Upper lobe of left lung (tissue), 6 donors: ENCODE measurements around the gene ANKS1A. TPM values are rescaled to one million over a fixed set of nuclear protein-coding genes. Genes with fewer than 3 reads are reported as not detected.
A peak's percentile ranks its signal among the peaks of the same experiment; 100 is the strongest.

Experiments
- ATAC-seq, 2 donors: fragments of 200-7000 bp; cut with Tn5 transposase; one replicate each; pipeline ENCODE4 v1.9.1; 2022; ENCODE audit warnings: mild to moderate bottlenecking in 2 of 2, moderate library complexity in 2 of 2; ENCODE audit not compliant: low FRiP score in 2 of 2
- DNase-seq, 2 donors: peaks; one replicate each; pipeline ENCODE4 v3.0.0-alpha.2; 2019 to 2020
- H3K27ac ChIP-seq, 4 donors: fragments of 200-600 bp; sonication (generic); one replicate each; pipeline ENCODE4 v1.5.1; 2016 to 2019
- H3K27me3 ChIP-seq, 4 donors: fragments of 200-600 bp; sonication (generic); one replicate each; pipeline ENCODE4 v1.5.1; 2017 to 2019
- H3K36me3 ChIP-seq, 4 donors: fragments of 200-600 bp; sonication (generic); one replicate each; pipeline ENCODE4 v1.5.1; 2016 to 2019
- H3K4me1 ChIP-seq, 4 donors: fragments of 200-600 bp; sonication (generic); one replicate each; pipeline ENCODE4 v1.5.1; 2018 to 2019
- H3K4me3 ChIP-seq, 4 donors: fragments of 200-600 bp; sonication (generic); one replicate each; pipeline ENCODE4 v1.5.1; 2017 to 2019; ENCODE audit warnings: mild to moderate bottlenecking in 2 of 4, moderate library complexity in 1 of 4
- H3K9me3 ChIP-seq, 4 donors: fragments of 200-600 bp; sonication (generic); one replicate each; pipeline ENCODE4 v1.5.1; 2018 to 2019
- CTCF ChIP-seq, 6 experiments: fragments of 450-650 bp in 4 of 6; fragments of 200-600 bp in 2 of 6; sonication (generic) in 2 of 6; IDR thresholded peaks; one replicate each; pipeline ENCODE4 v1.5.1; 2016 to 2019; ENCODE audit warnings: antibody characterized with exemption in 6 of 6
- EP300 ChIP-seq, 4 donors: sonication (generic); formaldehyde crosslinking; IDR thresholded peaks; one replicate each; pipeline ENCODE4 v1.5.1; 2017; ENCODE audit warnings: antibody characterized with exemption in 4 of 4, control low read depth in 2 of 4
- POLR2A ChIP-seq, 4 donors: fragments of 450-650 bp; IDR thresholded peaks; one replicate each; pipeline ENCODE4 v1.5.1; 2016 to 2017; ENCODE audit warnings: antibody characterized with exemption in 4 of 4, mild to moderate bottlenecking in 2 of 4
- POLR2AphosphoS5 ChIP-seq, 2 donors: sonication (generic); formaldehyde crosslinking; IDR thresholded peaks; one replicate each; pipeline ENCODE4 v1.5.1; 2017; ENCODE audit warnings: antibody characterized with exemption in 2 of 2
- WGBS, 2 donors: methylation state at CpG; one replicate each; pipeline ENCODE4 v1.1.5; 2017 to 2018; 5-methylcytosine and 5-hydroxymethylcytosine counted together
- total RNA-seq, 6 donors: library from RNA; depleted of rRNA in 4 of 6; stranded (reverse); fragments of >200 nt in 4 of 6; gene quantifications; one replicate each; pipeline versions ENCODE4 v1.1.0 to v1.2.1, GENCODE V29; 2016 to 2021
- donor health status: DM: no; HTN: no; CAD: no; lungs with moderate emphysema.
- donor health status: DM: no; HTN: yes; CAD: no; lungs with severe emphysema.

Gene ANKS1A
- total RNA-seq, 6 donors from 2014 or later: 47.2 to 85.3 (median 53.5) TPM

DNA sequence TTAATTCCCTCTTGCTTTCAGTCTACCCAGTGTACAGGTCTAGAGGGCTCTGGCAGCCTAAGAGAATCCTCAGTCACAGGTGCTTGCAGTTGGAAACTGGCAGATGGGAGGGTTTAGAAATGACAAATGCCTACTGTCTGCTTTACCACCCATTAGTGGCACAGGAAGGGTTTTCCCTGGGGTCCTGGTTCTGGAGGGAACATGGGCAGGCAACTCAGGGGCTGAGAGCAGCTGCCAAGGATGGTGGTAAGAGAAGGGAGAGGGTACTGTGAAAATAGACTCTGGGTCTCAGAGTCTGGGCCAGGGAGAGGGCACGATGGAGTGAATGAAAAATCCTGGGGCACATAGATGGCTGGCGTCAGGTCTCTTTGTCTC lies 148.6 kb downstream of the ANKS1A start:
- Histone ChIP-seq H3K9me3 (no peaks in the 10 kb centered on the region), H3K4me1 (peaks cover 55 to 72% (median 61%) of the 10 kb centered on the region in 4 donors), H3K36me3 (peaks cover 0 to 12% (median 0%) of the 10 kb centered on the region in 4 donors), H3K27me3 (no peaks in the 10 kb centered on the region), H3K4me3 (no peak overlapping the region), H3K27ac (peak overlapping the region in 3 of 4 donors; percentile 45 to 78 (median 66))
- DNase-seq: no peak
- TF ChIP-seq POLR2AphosphoS5 (IDR thresholded peaks at IDR 0.05) (no peak), EP300 (IDR thresholded peaks at IDR 0.05) (no peak), POLR2A (IDR thresholded peaks at IDR 0.05) (no peak), CTCF (IDR thresholded peaks at IDR 0.05) (no peak)
- 90 to 94% methylated on average over 2 of the region's 2 CpGs for WGBS, 2 donors
- ATAC-seq: no peak

GRCh38 chr6:35038076-35038475 lies 149.0 kb downstream of the ANKS1A start:
- Histone ChIP-seq H3K9me3 (no peaks in the 10 kb centered on the region), H3K36me3 (peaks cover 0 to 12% (median 0%) of the 10 kb centered on the region in 4 donors), H3K27ac (peak overlapping the region in 3 of 4 donors; percentile 45 to 78 (median 66)), H3K4me1 (peaks cover 59 to 76% (median 65%) of the 10 kb centered on the region in 4 donors), H3K27me3 (no peaks in the 10 kb centered on the region), H3K4me3 (no peak overlapping the region)
- WGBS, 2 donors: 75 to 95% methylated on average over 5 of the region's 5 CpGs
- no peak for DNase-seq
- TF ChIP-seq POLR2AphosphoS5 (IDR thresholded peaks at IDR 0.05) (no peak), POLR2A (IDR thresholded peaks at IDR 0.05) (no peak), EP300 (IDR thresholded peaks at IDR 0.05) (no peak), CTCF (IDR thresholded peaks at IDR 0.05) (no peak)
- ATAC-seq: no peak

DNA sequence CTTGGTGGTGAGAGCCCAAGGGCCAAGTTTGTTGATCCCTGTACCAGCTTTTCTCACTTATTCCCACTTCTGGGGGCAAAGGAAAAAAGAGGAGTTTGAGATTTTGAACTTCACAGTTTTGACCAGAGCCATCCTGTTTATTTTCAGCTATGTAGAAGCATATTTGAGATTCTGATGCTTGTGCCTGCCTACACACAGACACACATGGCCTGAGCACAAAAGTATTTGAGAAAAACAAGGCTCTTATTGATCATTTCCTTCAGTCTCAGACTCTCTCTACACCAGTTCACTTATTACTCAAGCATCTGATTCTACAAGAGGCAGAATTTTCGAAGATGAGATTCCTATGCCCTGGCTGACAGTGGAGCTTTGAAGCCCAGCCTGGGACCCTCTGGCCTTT lies 151.3 kb downstream of the ANKS1A start:
- Histone ChIP-seq H3K27me3 (no peaks in the 10 kb centered on the region), H3K4me3 (no peak overlapping the region), H3K9me3 (no peaks in the 10 kb centered on the region), H3K4me1 (peaks cover 64 to 80% (median 68%) of the 10 kb centered on the region in 4 donors), H3K27ac (peak overlapping the region in 3 of 4 donors; percentile 6 to 82 (median 48)), H3K36me3 (peaks cover 0 to 12% (median 0%) of the 10 kb centered on the region in 4 donors)
- TF ChIP-seq EP300 (IDR thresholded peaks at IDR 0.05): no peak
- WGBS, 2 donors: 79 to 94% methylated on average over 1 of the region's 1 CpG
- ATAC-seq: no peak
- DNase-seq: no peak

DNA sequence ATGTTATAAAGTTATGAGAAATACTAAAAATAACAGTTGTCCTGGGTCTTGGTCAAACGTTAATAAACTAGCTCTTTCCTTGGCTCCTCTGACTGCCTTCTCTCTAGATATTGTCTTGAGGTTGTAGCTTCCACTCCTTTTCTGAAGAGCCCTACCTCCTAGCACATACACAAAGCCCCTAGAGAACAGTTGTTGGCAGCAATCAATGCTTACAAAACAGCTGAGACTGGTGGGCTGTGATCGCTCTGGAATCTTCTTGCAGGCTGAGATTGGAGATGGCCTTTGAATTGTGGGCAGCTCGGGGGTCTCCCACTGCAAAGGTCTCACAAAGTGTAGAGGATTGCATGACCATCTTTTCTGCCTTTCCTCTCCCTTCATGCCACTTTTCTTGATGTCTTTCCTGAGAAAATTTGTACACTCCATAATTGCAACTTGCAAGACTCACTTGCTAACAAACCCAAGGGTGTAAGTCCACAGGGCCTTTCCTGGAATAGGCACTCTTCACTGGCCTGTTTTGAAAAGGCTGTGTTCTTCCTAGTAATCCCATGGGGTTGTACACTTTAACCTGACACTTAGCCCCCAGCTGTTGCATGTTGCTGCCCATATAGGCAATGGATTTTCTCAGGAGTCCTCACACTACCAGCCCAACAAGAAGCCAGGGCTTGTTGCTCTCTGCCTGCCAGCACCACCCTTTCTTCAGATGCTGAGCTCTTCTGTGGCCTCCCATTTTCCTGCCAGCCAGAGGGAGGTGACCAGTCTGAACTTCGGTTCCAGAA lies 152.2 kb downstream of the ANKS1A start:
- Histone ChIP-seq H3K27ac (peak overlapping the region; percentile 3 to 85 (median 44)), H3K36me3 (peaks cover 0 to 12% (median 0%) of the 10 kb centered on the region in 4 donors), H3K4me1 (peaks cover 64 to 80% (median 68%) of the 10 kb centered on the region in 4 donors), H3K9me3 (no peaks in the 10 kb centered on the region), H3K27me3 (no peaks in the 10 kb centered on the region), H3K4me3 (no peak overlapping the region)
- DNase-seq: no peak
- no peak for ATAC-seq
- 77 to 81% methylated on average over 4 of the region's 4 CpGs for WGBS, 2 donors
- TF ChIP-seq EP300 (IDR thresholded peaks at IDR 0.05): no peak
- TF ChIP-seq POLR2AphosphoS5 (IDR thresholded peaks at IDR 0.05): no peak
- no peak for TF ChIP-seq CTCF (IDR thresholded peaks at IDR 0.05)
- TF ChIP-seq POLR2A (IDR thresholded peaks at IDR 0.05): no peak

DNA sequence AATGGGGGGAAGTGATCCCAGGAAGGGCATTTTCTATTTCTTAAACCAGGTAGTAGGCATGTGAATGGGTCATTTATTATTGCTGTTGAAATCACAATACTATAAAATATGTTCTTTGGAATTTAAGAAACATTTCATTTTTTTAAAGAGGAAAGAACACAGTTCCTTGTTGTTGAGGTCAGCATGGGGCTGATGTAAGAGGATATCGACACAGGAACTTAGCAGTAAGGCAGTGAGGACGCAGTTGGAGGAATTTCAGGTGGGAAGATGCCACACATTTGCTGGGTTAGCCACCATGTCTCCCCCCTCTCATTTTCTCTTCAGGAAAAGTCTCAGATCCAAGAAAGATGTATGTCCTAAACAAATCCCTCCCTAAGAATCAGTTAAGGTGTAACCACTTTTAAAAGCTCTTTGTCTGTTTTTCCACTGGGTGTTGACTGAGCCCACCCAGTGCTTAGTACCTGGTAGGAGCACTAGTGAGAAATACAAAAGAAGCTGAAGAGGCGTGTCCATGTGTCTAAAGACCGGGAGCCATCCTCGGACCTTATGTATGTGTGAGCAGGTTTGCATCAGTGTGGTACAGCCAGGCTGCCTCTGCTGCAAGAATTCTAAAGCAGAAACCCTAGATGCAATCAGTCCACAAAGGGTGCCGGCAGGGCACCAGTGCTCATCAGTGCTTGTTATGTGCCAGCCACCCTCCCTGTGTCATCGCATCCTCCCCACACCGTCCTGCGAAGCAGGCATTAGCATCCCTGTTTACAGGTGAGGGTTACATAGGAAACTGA lies 153.2 kb downstream of the ANKS1A start:
- 86 to 90% methylated on average over 7 to 9 of the region's 9 CpGs for WGBS, 2 donors

More for the DNA sequence above, 153.2 kb downstream of the ANKS1A start:
- ATAC-seq: no peak
- H3K4me3 ChIP-seq: no peak overlapping the region
- no peaks in the 10 kb centered on the region for H3K9me3 ChIP-seq
- no peak for TF ChIP-seq POLR2A (IDR thresholded peaks at IDR 0.05)
- no peak for TF ChIP-seq POLR2AphosphoS5 (IDR thresholded peaks at IDR 0.05)
- TF ChIP-seq CTCF (IDR thresholded peaks at IDR 0.05): no peak
- no peak for TF ChIP-seq EP300 (IDR thresholded peaks at IDR 0.05)
- H3K27ac ChIP-seq: peak overlapping the region; percentile 3 to 86 (median 84)
- no peak for DNase-seq
- H3K4me1 ChIP-seq: peaks cover 64 to 80% (median 68%) of the 10 kb centered on the region in 4 donors
- no peaks in the 10 kb centered on the region for H3K27me3 ChIP-seq
- H3K36me3 ChIP-seq: peaks cover 0 to 12% (median 0%) of the 10 kb centered on the region in 4 donors
